Heart left ventricle (tissue), 16 donors: ENCODE results near the gene SYNDIG1. TPM values are rescaled to one million over a fixed set of nuclear protein-coding genes. Genes with fewer than 3 reads are reported as not detected.

Experiments used
- ATAC-seq, 4 donors: fragments of 200-7000 bp; cut with Tn5 transposase; one replicate each; pipeline ENCODE4 v1.9.1; 2020 to 2022; ENCODE audit warnings: moderate library complexity in 4 of 4, mild to moderate bottlenecking in 3 of 4, moderate number of reproducible peaks in 1 of 4
- DNase-seq, 5 donors: peaks; one replicate each; pipeline ENCODE4 v3.0.0-alpha.2; 2020
- H3K27ac ChIP-seq, 12 donors: fragments of 200-600 bp; sonication (generic) in 4 of 12; one replicate each; pipeline versions ENCODE4 v1.5.0 to v1.8.0; 2016 to 2022; ENCODE audit warnings: mild to moderate bottlenecking in 2 of 12
- H3K27me3 ChIP-seq, 9 donors: fragments of 200-600 bp; sonication (generic) in 2 of 9; one replicate each; pipeline versions ENCODE4 v1.5.1 to v1.8.0; 2016 to 2022; ENCODE audit warnings: mild to moderate bottlenecking in 3 of 9
- H3K36me3 ChIP-seq, 9 donors: fragments of 200-600 bp; sonication (generic) in 2 of 9; one replicate each; pipeline versions ENCODE4 v1.5.0 to v1.8.0; 2018 to 2022; ENCODE audit warnings: mild to moderate bottlenecking in 2 of 9
- H3K4me1 ChIP-seq, 12 donors: fragments of 200-600 bp; sonication (generic) in 4 of 12; one replicate each; pipeline versions ENCODE4 v1.5.0 to v1.8.0; 2016 to 2022; ENCODE audit warnings: mild to moderate bottlenecking in 3 of 12
- H3K4me3 ChIP-seq, 12 donors: fragments of 200-600 bp; sonication (generic) in 4 of 12; one replicate each; pipeline versions ENCODE4 v1.5.0 to v1.8.0; 2017 to 2022; ENCODE audit warnings: mild to moderate bottlenecking in 9 of 12, moderate library complexity in 4 of 12
- H3K9me3 ChIP-seq, 12 donors: fragments of 200-600 bp; sonication (generic) in 4 of 12; one replicate each; pipeline versions ENCODE4 v1.5.0 to v1.8.0; 2016 to 2022; ENCODE audit warnings: mild to moderate bottlenecking in 1 of 12
- POLR2A ChIP-seq, 2 donors: fragments of 450-650 bp; IDR thresholded peaks; one replicate each; pipeline ENCODE4 v1.6.1; 2017; ENCODE audit warnings: antibody characterized with exemption in 2 of 2, mild to moderate bottlenecking in 2 of 2, moderate library complexity in 2 of 2
- WGBS, 4 donors: extraction: QIAGEN DNeasy Blood & Tissue Kit in 2 of 4; methylation state at CpG; one replicate each; pipeline versions ENCODE4 v1.1.5 to v1.1.7; 2013 to 2018; 5-methylcytosine and 5-hydroxymethylcytosine counted together
- intact Hi-C, 10 donors: fragments of 100-400 bp; cut with DNase I; formaldehyde crosslinking; loops; one replicate each; pipeline versions ENCODE4 v1.11.1 to v1.14.2; 2022
- polyA plus RNA-seq, 2 donors: library from polyadenylated mRNA; stranded (reverse); fragments of 200-250 nt; gene quantifications; one replicate each; pipeline ENCODE4 v1.2.3, GENCODE V29; 2013
- total RNA-seq, 9 donors: library from RNA; depleted of rRNA in 2 of 9; stranded (reverse); fragments of >200 nt in 2 of 9; fragmentation: NEBNext Ultra II Directional in 3 of 9; extraction: Animal tissue kit (Norgen Biotek cat#: 25700) in 3 of 9; gene quantifications; one replicate each; pipeline versions ENCODE4 v1.1.0 to v1.2.4, GENCODE V29; 2016 to 2023
- TF ChIP-seq, protein P1 (sequence below), 12 donors: fragments of 200-600 bp; sonication (generic) in 4 of 12; IDR thresholded peaks; one replicate each; pipeline versions ENCODE4 v1.5.0 to v1.8.0; 2018 to 2022; ENCODE audit warnings: antibody characterized with exemption in 12 of 12, mild to moderate bottlenecking in 5 of 12
- donor health status: ischemic (EF 13 %, LVEDD 7.1; RV severe dilation, severe dysfunction).
- donor health status: healthy with polysubstance abuse.
- donor health status: DM: no; HTN: yes; CAD: no.
- donor health status: DM: no; HTN: no; CAD: no.
- donor health status: ischemic (EF 25% LVEDD 6.9; RV normal size, moderate dysfunction).
- donor health status: ischemic (EF 25% LVEDD 5.7; RV mildly dilated, moderate dysfunction).
- donor health status: healthy.
- donor health status: DM: yes; HTN: yes; CAD: no.
- donor health status: ischemic (EF 35%, LVEDD 5.7; RV mildly dilated, moderate dysfunction).
- donor health status: nonischemic (EF 11% LVEDD 7.7; RV severe dilation, severe dysfunction).
- donor health status: DM: yes; HTN: yes; CAD: no.
- donor health status: PGD.
- donor health status: ischemic (EF 29% LVEDD 5.4; RV normal size, mild dysfunction).
- donor health status: nonischemic (EF 23%, LVEDD 6.1; RV moderate dilation, normal function).

Gene SYNDIG1
- total and polyA plus RNA-seq, 11 donors: 8.4 to 41.8 (median 23.0) TPM

DNA sequence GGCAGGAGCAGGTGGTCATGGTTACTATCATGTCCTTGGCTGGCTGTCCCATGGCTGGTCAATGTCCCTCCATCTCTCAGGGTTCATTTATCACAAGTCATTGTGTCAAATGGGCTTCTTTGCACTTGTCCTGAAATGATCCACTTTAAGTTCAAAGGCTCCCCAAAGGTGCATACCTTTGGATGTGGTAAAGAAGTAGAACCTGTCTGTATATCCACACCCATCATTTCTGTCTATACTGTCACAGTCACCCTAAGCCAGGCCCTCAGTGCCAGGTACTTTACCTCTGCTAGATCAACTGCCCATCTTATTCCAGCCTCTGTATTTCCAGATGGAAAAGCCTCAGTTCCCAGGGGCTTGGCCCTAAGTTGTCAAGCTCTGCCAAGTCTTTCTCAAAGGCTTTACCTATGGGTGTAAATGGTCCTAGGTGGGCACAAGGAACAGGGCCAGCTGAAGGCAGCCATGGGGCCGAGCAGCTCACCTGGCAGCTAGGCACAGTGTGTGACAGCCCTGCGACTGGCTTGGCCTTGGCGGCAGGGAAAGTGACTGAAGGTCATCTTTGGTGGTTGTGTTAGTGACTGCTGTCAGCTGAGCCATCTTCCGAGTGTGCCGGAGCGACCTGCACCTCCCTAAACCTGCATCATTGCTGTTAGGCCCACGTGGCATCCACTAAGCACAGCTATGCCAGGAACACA lies 198.4 kb downstream of the SYNDIG1 start:
- no peak for DNase-seq
- no peak for ATAC-seq
- intact Hi-C loops: no loop called here
- no peaks in the 10 kb centered on the region for H3K9me3 ChIP-seq
- H3K4me1 ChIP-seq: no peaks in the 10 kb centered on the region
- H3K36me3 ChIP-seq: peaks cover 0 to 2% (median 0%) of the 10 kb centered on the region in 9 donors
- no peak overlapping the region for H3K4me3 ChIP-seq
- no peaks in the 10 kb centered on the region for H3K27me3 ChIP-seq
- H3K27ac ChIP-seq: no peak overlapping the region
- 78 to 92% (median 88%) methylated on average over 4 to 7 of the region's 7 CpGs for WGBS, 4 donors
- TF ChIP-seq POLR2A (IDR thresholded peaks at IDR 0.05): no peak
- TF ChIP-seq, protein P1, sequence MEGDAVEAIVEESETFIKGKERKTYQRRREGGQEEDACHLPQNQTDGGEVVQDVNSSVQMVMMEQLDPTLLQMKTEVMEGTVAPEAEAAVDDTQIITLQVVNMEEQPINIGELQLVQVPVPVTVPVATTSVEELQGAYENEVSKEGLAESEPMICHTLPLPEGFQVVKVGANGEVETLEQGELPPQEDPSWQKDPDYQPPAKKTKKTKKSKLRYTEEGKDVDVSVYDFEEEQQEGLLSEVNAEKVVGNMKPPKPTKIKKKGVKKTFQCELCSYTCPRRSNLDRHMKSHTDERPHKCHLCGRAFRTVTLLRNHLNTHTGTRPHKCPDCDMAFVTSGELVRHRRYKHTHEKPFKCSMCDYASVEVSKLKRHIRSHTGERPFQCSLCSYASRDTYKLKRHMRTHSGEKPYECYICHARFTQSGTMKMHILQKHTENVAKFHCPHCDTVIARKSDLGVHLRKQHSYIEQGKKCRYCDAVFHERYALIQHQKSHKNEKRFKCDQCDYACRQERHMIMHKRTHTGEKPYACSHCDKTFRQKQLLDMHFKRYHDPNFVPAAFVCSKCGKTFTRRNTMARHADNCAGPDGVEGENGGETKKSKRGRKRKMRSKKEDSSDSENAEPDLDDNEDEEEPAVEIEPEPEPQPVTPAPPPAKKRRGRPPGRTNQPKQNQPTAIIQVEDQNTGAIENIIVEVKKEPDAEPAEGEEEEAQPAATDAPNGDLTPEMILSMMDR (IDR thresholded peaks at IDR 0.05): no peak

DNA sequence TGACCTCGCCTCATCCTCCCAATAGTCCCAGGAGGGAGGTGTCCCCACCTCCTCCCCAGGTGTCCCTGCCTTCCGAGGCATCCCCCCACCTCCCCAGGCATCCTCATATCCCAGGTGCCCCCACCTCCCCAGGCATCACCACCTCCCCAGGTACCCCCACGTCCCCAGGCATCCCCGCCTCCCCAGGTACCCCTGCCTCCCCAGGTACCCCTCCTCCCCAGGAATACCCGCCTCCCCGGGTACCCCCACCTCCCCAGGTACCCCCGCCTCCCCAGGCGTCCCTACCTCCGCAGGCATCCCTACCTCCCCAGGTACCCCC lies 198.9 kb downstream of the SYNDIG1 start:
- 90 to 98% (median 92%) methylated on average over 8 to 9 of the region's 9 CpGs for WGBS, 4 donors
- Histone ChIP-seq H3K4me3 (no peak overlapping the region), H3K4me1 (no peaks in the 10 kb centered on the region), H3K36me3 (peaks cover 0 to 2% (median 0%) of the 10 kb centered on the region in 9 donors), H3K27ac (no peak overlapping the region), H3K9me3 (no peaks in the 10 kb centered on the region), H3K27me3 (no peaks in the 10 kb centered on the region)
- intact Hi-C loops: no loop called here
- ATAC-seq: no peak
- no peak for DNase-seq
- TF ChIP-seq, protein P1 (IDR thresholded peaks at IDR 0.05): no peak
- no peak for TF ChIP-seq POLR2A (IDR thresholded peaks at IDR 0.05)

DNA sequence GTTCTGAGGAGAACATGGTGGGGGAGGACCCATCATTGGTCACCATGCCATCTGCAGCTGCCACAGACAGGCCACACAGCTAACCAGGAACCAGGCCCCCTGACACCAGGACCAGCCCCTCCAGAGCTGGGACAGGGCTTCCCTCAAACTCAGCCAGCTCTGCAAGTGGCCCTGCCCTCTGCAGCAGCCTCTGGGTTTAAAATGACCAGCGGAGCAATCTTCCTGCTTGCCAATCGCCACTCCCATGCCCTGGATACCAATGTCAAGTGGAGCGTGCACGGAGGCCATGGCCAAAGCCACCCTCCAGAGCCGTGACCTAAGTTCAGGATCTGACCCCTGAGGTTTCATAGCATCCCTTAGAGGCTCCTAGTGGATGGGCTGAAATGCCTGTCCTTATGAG lies 199.4 kb downstream of the SYNDIG1 start:
- no peaks in the 10 kb centered on the region for H3K27me3 ChIP-seq
- ATAC-seq (no peak), DNase-seq (no peak)
- no peak overlapping the region for H3K27ac ChIP-seq
- TF ChIP-seq, protein P1 (IDR thresholded peaks at IDR 0.05): no peak
- TF ChIP-seq POLR2A (IDR thresholded peaks at IDR 0.05): no peak
- 69 to 93% (median 87%) methylated on average over 4 to 5 of the region's 5 CpGs for WGBS, 4 donors
- peaks cover 0 to 2% (median 0%) of the 10 kb centered on the region in 9 donors for H3K36me3 ChIP-seq
- H3K4me1 ChIP-seq: no peaks in the 10 kb centered on the region
- intact Hi-C loops: no loop called here
- no peaks in the 10 kb centered on the region for H3K9me3 ChIP-seq
- H3K4me3 ChIP-seq: no peak overlapping the region

DNA sequence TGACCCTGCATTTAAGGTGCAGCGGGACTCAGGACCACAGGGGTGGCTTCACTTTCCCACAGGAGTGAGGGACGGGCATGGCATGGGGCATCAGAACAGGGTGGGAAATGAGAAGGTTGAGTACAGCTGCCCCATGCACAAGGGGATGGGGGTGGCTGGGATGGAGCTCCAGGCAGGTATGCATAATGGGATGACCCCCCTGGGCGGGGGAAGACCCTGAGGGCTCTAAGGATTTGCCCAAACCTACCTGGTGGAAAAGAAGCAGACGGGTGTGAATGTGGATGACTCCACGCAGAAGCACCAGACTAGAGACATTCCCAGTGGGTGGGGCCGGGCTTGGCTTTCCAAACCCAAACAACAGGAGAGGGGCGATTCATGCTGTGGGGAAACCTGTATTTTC lies 200.3 kb downstream of the SYNDIG1 start:
- Histone ChIP-seq H3K27ac (no peak overlapping the region), H3K4me1 (no peaks in the 10 kb centered on the region), H3K36me3 (peaks cover 0 to 2% (median 0%) of the 10 kb centered on the region in 9 donors), H3K4me3 (no peak overlapping the region), H3K9me3 (no peaks in the 10 kb centered on the region), H3K27me3 (no peaks in the 10 kb centered on the region)
- no peak for TF ChIP-seq POLR2A (IDR thresholded peaks at IDR 0.05)
- TF ChIP-seq, protein P1 (IDR thresholded peaks at IDR 0.05): no peak
- ATAC-seq: no peak
- no peak for DNase-seq
- 74 to 82% (median 81%) methylated on average over 7 of the region's 7 CpGs for WGBS, 4 donors
- intact Hi-C loops: loop anchor here in 1 of 10 donors (10.0 kb wide), 1 partner anchor 75 kb away; no protein-coding TSS in a partner anchor
